Measurements from ENCODE around the gene AP4S1. TPM values are rescaled to one million over a fixed set of nuclear protein-coding genes. Genes with fewer than 3 reads are reported as not detected.

Gene AP4S1
- total RNA-seq, 1 experiment from 2014 or later = 3.3 TPM

DNA sequence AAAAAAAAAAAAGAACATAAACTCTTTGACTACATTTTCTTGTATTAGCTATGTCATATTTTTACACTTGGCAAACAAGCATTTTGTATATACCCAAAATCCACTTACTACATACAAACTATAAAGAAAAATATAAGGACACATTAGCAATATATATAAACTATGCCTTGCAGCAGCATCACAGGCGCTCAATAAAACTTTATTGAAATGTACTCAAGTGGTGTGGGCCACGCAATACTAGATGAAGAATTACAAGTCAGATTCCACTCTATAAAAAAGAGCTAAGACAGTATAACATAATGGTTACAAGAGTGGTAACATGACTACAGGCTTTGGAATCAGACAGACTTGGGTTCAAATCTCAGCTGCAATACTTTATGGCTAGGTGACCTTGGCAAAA lies 3.1 kb upstream of the AP4S1 start:
- POLR2A ChIA-PET = no interaction called here
- Histone ChIP-seq H3K4me3 (ENCODE audit: low read depth in 2 of 2, low read length in 2 of 2) (no peak overlapping the region), H3K36me3 (ENCODE audit: control insufficient read depth, insufficient read depth, low read length) (peaks cover 6% of the 10 kb centered on the region), H3K4me1 (ENCODE audit: control insufficient read depth, insufficient read depth, low read length) (peaks cover 5% of the 10 kb centered on the region; the same call in 1 of the 2 replicates), H3K27me3 (ENCODE audit: control insufficient read depth, insufficient read depth, low read length) (no peaks in the 10 kb centered on the region), H3K27ac (ENCODE audit: low read length) (no peak overlapping the region), H3K9me3 (ENCODE audit: control insufficient read depth, insufficient read depth, low read depth, low read length) (no peaks in the 10 kb centered on the region)
- in situ Hi-C loops (cut with HindIII; ENCODE audit: low pct_unique_long_range_greater_than_20kb, low sequenced_read_pairs) = no loop called here
- no TSS peak for BruUV-seq (replicated peaks)
- DNase-seq (ENCODE audit: low read depth, low spot score) = no peak
- intact Hi-C loops (cut with micrococcal nuclease; ENCODE audit: unreplicated experiment) = no loop called here
- CTCF ChIA-PET = no interaction called here
- TF ChIP-seq, protein P1, sequence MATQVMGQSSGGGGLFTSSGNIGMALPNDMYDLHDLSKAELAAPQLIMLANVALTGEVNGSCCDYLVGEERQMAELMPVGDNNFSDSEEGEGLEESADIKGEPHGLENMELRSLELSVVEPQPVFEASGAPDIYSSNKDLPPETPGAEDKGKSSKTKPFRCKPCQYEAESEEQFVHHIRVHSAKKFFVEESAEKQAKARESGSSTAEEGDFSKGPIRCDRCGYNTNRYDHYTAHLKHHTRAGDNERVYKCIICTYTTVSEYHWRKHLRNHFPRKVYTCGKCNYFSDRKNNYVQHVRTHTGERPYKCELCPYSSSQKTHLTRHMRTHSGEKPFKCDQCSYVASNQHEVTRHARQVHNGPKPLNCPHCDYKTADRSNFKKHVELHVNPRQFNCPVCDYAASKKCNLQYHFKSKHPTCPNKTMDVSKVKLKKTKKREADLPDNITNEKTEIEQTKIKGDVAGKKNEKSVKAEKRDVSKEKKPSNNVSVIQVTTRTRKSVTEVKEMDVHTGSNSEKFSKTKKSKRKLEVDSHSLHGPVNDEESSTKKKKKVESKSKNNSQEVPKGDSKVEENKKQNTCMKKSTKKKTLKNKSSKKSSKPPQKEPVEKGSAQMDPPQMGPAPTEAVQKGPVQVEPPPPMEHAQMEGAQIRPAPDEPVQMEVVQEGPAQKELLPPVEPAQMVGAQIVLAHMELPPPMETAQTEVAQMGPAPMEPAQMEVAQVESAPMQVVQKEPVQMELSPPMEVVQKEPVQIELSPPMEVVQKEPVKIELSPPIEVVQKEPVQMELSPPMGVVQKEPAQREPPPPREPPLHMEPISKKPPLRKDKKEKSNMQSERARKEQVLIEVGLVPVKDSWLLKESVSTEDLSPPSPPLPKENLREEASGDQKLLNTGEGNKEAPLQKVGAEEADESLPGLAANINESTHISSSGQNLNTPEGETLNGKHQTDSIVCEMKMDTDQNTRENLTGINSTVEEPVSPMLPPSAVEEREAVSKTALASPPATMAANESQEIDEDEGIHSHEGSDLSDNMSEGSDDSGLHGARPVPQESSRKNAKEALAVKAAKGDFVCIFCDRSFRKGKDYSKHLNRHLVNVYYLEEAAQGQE (IDR thresholded peaks at IDR 0.05; ENCODE audit: insufficient read depth in 1 of 2, low read depth in 2 of 2, low read length in 1 of 2) = no peak
- TF ChIP-seq TCF7L2 (IDR thresholded peaks at IDR 0.05; ENCODE audit: low read depth, low read length) = no peak
- TF ChIP-seq SIN3A (IDR thresholded peaks at IDR 0.05; ENCODE audit: borderline replicate concordance, insufficient read depth, low read depth, low read length) = no peak
- TF ChIP-seq, protein P2, sequence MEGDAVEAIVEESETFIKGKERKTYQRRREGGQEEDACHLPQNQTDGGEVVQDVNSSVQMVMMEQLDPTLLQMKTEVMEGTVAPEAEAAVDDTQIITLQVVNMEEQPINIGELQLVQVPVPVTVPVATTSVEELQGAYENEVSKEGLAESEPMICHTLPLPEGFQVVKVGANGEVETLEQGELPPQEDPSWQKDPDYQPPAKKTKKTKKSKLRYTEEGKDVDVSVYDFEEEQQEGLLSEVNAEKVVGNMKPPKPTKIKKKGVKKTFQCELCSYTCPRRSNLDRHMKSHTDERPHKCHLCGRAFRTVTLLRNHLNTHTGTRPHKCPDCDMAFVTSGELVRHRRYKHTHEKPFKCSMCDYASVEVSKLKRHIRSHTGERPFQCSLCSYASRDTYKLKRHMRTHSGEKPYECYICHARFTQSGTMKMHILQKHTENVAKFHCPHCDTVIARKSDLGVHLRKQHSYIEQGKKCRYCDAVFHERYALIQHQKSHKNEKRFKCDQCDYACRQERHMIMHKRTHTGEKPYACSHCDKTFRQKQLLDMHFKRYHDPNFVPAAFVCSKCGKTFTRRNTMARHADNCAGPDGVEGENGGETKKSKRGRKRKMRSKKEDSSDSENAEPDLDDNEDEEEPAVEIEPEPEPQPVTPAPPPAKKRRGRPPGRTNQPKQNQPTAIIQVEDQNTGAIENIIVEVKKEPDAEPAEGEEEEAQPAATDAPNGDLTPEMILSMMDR (IDR thresholded peaks at IDR 0.05) = no peak
- TF ChIP-seq POLR2AphosphoS5 (IDR thresholded peaks at IDR 0.05; ENCODE audit: low read depth, low read length) = no peak
- no peak for ATAC-seq

DNA sequence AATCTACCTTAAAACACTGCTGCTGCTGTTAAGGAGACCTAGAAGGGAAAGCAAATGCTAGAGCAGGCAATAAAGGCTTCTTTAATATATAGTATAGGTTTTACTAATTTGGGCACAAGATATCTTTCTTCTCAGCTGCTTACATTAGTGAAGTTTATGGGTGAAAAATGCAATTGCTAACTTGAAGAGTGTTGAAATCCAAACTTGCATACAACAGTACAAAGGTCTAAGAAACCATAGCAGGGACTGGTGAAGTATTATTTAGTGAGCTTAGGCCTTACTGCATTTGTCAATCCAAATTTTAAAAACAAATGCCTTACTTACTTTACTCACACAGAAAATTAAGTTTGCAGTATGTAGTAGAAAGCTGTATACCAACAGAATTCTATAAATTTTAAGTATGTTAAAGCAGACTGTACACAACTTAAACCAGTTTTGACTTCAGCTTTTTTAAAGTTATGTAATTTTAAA lies 1.4 kb upstream of the AP4S1 start:
- H3K4me1 ChIP-seq (ENCODE audit: control insufficient read depth, insufficient read depth, low read length) = peaks cover 7% of the 10 kb centered on the region; the same call in 1 of the 2 replicates
- intact Hi-C loops (cut with micrococcal nuclease; ENCODE audit: unreplicated experiment) = no loop called here
- CTCF ChIA-PET = no interaction called here
- peaks cover 6% of the 10 kb centered on the region for H3K36me3 ChIP-seq (ENCODE audit: control insufficient read depth, insufficient read depth, low read length)
- no peaks in the 10 kb centered on the region for H3K9me3 ChIP-seq (ENCODE audit: control insufficient read depth, insufficient read depth, low read depth, low read length)
- ATAC-seq (no peak), DNase-seq (ENCODE audit: low read depth, low spot score) (no peak)
- H3K4me3 ChIP-seq (ENCODE audit: low read depth in 2 of 2, low read length in 2 of 2) = peak overlapping the region; percentile 89; a peak in 3 of 4 replicates
- TSS peak; percentile 58 for BruUV-seq (replicated peaks)
- H3K27ac ChIP-seq (ENCODE audit: low read length) = peak overlapping the region; percentile 21; the same call in 1 of the 2 replicates
- no peaks in the 10 kb centered on the region for H3K27me3 ChIP-seq (ENCODE audit: control insufficient read depth, insufficient read depth, low read length)
- in situ Hi-C loops (cut with HindIII; ENCODE audit: low pct_unique_long_range_greater_than_20kb, low sequenced_read_pairs) = no loop called here
- POLR2A ChIA-PET = no interaction called here
- TF ChIP-seq SIN3A (IDR thresholded peaks at IDR 0.05; ENCODE audit: borderline replicate concordance, insufficient read depth, low read depth, low read length) (no peak), POLR2AphosphoS5 (IDR thresholded peaks at IDR 0.05; ENCODE audit: low read depth, low read length) (no peak), TCF7L2 (IDR thresholded peaks at IDR 0.05; ENCODE audit: low read depth, low read length) (no peak)
- TF ChIP-seq, protein P2 (IDR thresholded peaks at IDR 0.05) = no peak
- TF ChIP-seq, protein P1 (IDR thresholded peaks at IDR 0.05; ENCODE audit: insufficient read depth in 1 of 2, low read depth in 2 of 2, low read length in 1 of 2) = no peak

Data from Panc1 (cell line).